Epithelial cell of umbilical artery (primary cell): ENCODE measurements around the gene ELOB. TPM values are rescaled to one million over a fixed set of nuclear protein-coding genes. Genes with fewer than 3 reads are reported as not detected.

Experiments
- total RNA-seq: library from RNA; depleted of rRNA; stranded (reverse); fragments of >200 nt; gene quantifications from 2 replicates; pipeline ENCODE4 v1.2.3, GENCODE V29; 2014

ELOB gene
- total RNA-seq = 394 and 1,158 TPM in 2 replicates

GRCh38 chr16:2777231-2777902 lies at the start of gene ELOB:
Gene ELOB, minus strand, starts transcription at chr16:2777280. Its CDS starts 41 bp downstream, at chr16:2777239.

GRCh38 chr16:2816751-2817339 lies 39.8 kb upstream of the ELOB start, which contains the start of gene PRSS21:
Gene PRSS21, plus strand, starts transcription at chr16:2817237. Its CDS starts 32 bp downstream, at chr16:2817269.

GRCh38 chr16:2787406-2787805 lies 10.3 kb upstream of the ELOB start, which contains the start of gene PRSS33:
Gene PRSS33, minus strand, starts transcription at chr16:2787560. Its CDS starts 1,013 bp downstream, at chr16:2786547.

GRCh38 chr16:2752035-2752849 lies 24.8 kb downstream of the ELOB start, which contains the start of gene SRRM2:
Gene SRRM2, plus strand, starts transcription at chr16:2752638. Its CDS starts 3,727 bp downstream, at chr16:2756365.

Other genes starting within 250 kb of the ELOB start
- not detected in 2 replicates for gene CEMP1, start 245.9 kb downstream of the ELOB start, total RNA-seq
- gene PDPK1, start 239.3 kb downstream of the ELOB start, total RNA-seq = 16.2 and 26.7 TPM in 2 replicates
- gene KCTD5, start 94.8 kb downstream of the ELOB start, total RNA-seq = 19.9 and 27.9 TPM in 2 replicates
- gene PRSS27, start 57.1 kb downstream of the ELOB start, total RNA-seq = 0.32 and 0.46 TPM in 2 replicates
- gene SRRM2, start 24.6 kb downstream of the ELOB start, total RNA-seq = 31.9 and 36.7 TPM in 2 replicates
- gene PRSS33, start 10.3 kb upstream of the ELOB start, total RNA-seq = not detected in 2 replicates
- gene PRSS41, start 21.2 kb upstream of the ELOB start, total RNA-seq = not detected in 2 replicates
- gene PRSS21, start 40.0 kb upstream of the ELOB start, total RNA-seq = 1.9 TPM in 1 of 2 replicates, not detected in the other
- 0.65 and 1.5 TPM in 2 replicates for gene ZG16B, start 53.0 kb upstream of the ELOB start, total RNA-seq
- not detected in 2 replicates for gene PRSS22, start 80.9 kb upstream of the ELOB start, total RNA-seq
- gene FLYWCH2, start 105.9 kb upstream of the ELOB start, total RNA-seq = 70.5 and 86.8 TPM in 2 replicates
- 31.3 and 33.1 TPM in 2 replicates for gene FLYWCH1, start 134.7 kb upstream of the ELOB start, total RNA-seq
- gene KREMEN2, start 187.0 kb upstream of the ELOB start, total RNA-seq = not detected in 2 replicates
- gene PAQR4, start 192.1 kb upstream of the ELOB start, total RNA-seq = 9.1 and 15.3 TPM in 2 replicates
- 7.9 and 8.1 TPM in 2 replicates for gene PKMYT1, start 203.2 kb upstream of the ELOB start, total RNA-seq
- gene CLDN9, start 235.6 kb upstream of the ELOB start, total RNA-seq = not detected in 2 replicates
- gene CLDN6, start 240.9 kb upstream of the ELOB start, total RNA-seq = not detected in 2 replicates
- gene TNFRSF12A, start 243.1 kb upstream of the ELOB start, total RNA-seq = 244 and 303 TPM in 2 replicates
- gene HCFC1R1, start 246.7 kb upstream of the ELOB start, total RNA-seq = 2.9 and 7.0 TPM in 2 replicates
- 25.3 and 36.8 TPM in 2 replicates for gene THOC6, start 246.8 kb upstream of the ELOB start, total RNA-seq